Smooth muscle cell of the brain vasculature (primary cell): ENCODE data around the gene VGF.

Experiments
- DNase-seq: peaks from one replicate; pipeline ENCODE4 v3.0.0-alpha.2; 2012; ENCODE audit warnings: low read depth, low spot score

Gene VGF

GRCh38 chr7:101185258-101185839 is 20.0 kb upstream of the VGF start:
- DNase-seq = no peak

DNA sequence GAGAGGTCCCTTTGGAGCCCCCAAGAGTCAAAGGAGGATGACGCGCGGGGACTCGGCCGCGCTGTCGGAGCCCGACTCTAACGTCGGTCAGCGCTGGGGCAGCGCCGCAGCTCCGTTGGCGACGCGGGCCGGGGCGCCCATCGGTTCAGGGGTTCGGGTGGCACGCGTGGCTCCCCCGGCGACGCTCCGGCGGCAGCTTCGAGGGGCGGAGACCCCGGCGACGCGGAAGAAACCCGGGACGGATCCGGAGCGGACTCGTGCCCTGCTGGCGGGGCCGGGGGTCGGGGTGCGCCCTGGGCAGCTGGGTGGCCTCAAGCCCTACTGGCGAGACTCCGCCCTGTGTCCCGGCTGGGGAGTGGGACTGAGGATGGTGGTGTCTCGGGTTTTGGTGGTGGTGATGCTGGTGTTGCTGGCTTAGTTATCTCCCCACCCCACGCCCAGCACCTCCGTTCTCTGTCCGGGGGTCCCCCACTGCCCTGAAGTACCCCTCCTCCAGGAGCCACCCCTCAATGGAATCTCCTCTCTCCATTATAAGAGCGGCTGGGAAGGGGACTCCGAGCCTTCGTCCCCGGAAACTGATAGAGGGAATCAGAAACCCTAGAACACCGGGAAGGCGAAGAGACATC is 14.9 kb upstream of the VGF start, which contains the start of gene NAT16:
TSS of gene NAT16 (minus strand) at position 164 of the 626 bp plus-strand sequence. CDS start 5,486 bp downstream, outside the sequence.
- no peak for DNase-seq

GRCh38 chr7:101179713-101180112 is 14.3 kb upstream of the VGF start:
- no peak for DNase-seq

GRCh38 chr7:101179117-101179516 is 13.7 kb upstream of the VGF start:
- DNase-seq = no peak

DNA sequence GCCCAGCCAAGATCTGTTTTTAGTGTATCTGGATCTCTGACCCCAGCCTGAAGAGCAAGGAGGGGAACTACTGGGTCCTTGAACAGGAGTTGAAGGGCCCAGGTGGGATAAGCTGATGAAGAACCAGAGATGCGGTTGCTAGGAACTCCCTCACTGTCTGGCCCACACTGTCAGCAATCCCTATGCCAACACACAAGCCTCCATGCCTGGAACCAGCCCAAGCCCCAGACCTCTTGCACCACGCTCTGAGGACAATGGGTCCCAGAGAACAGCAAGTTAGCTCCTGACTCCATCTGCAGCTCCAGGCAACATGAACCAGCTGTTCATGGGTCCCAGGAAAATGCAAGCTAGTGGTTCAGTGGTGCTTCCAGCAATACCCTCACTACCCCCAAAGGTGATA is 12.3 kb upstream of the VGF start:
- DNase-seq = no peak

DNA sequence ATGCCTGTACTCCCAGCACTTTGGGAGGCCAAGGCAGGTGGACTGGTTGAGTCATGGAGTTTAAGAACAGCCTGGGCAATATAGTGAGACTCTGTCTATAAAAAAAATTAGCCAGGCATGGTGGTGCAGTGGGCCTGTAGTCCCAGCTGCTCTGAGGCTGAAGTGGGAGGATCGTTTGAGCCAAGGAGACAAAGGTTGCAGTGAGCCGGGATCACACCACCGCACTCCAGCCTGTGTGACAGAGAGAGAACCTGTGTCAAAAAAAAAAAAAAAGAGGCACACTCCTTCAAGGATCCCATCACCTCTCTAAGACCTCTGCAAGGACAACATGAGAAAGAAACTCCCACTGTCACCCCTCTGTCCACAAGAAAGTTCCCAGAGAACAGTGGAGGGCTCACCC is 10.3 kb upstream of the VGF start:
- DNase-seq = no peak

DNA sequence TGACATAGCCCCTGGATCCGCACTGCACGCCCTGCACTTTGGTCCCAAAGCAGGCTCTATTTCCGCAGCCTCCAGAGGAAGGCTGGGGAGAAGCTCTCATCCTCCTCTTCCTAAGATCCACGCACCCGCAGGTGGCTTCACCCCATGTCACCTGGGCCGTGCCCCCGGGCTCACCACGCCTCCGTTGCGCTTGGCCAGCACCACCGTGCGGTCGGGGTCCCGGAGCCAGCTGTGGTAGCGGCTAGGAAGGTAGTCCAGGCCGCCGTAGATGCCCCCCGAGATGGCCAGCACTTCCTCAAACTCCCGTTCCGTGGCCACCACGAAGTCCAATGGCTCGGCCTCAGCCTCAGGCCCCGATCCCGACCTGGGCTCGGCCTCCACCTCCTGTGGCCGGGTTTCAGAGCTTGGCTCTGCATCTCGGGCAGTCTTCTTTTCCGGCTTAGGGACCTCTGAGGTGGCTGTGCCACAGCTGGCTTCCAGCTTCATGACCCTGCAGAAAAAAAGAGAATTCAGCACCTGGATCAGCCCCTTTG is 9.0 kb upstream of the VGF start:
- no peak for DNase-seq

DNA sequence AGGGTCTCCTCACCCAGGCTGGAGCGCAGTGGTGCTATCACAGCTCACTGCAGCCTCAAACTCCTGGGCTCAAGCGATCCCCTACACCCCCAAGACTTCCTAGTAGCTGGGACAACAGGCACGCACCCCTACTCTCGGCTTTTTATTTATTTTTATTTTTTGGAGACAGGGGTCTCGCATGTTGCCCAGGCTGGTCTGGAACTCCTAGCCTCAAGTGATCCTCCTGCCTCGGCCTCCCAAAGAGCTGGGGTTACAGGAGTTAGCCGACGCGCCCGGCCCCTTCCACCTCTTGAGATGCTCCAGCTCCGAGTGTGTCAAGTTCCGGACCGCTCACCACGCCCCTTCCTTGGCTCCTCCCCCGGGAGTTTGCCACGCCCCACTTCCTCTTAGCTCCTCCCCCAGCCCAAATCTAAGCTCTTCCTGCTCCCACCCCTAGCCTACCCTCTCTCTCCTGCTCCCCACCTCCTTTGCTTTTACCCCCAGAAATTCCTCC is 8.4 kb upstream of the VGF start:
- DNase-seq = no peak

GRCh38 chr7:101172854-101173751 is 7.7 kb upstream of the VGF start:
- peak; percentile 51 for DNase-seq

DNA sequence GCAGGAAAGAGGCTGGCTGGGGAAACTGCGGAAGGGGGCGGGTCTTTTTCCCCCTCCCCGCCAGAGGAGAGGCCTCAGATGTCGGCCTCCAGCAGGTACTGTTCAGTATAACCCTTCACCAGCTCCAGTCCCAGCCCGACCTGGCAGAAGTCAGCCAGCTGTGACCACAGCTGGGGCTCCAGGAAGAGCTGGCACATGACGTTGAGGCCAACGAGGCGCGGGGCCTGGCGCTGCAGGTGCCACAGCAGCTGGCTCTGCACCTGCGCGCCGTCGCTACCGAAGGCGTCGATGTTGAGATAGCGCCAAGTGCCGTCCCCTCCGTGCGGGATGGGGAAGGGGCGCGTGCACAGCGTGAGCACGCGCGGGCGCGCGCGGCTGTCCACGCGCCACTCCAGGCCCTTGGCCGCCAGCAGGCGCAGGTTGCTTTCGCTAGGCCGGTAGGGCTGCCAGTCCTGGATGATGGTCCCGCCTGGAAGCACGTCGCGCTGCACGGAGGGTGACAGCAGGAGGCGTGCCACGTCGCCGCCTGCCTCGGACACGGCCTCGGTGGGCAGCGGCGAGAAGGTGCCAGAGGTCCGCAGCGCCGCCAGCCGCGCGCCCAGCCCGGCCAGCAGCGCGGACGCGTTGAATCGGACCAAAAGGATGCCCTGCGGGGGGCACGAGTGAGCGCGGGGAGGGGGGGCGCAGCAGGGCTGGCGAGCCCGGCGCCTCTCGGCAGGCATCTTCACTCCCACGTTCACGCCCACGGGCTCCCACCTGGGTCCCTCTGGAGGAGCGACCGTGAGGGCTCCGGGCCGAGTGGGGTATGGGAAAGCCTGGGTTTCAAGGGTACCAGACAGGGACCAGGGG is 6.9 kb upstream of the VGF start:
- no peak for DNase-seq

GRCh38 chr7:101171442-101171837 is 6.1 kb upstream of the VGF start:
- DNase-seq = no peak

GRCh38 chr7:101170617-101171441 is 5.5 kb upstream of the VGF start:
- DNase-seq = no peak

DNA sequence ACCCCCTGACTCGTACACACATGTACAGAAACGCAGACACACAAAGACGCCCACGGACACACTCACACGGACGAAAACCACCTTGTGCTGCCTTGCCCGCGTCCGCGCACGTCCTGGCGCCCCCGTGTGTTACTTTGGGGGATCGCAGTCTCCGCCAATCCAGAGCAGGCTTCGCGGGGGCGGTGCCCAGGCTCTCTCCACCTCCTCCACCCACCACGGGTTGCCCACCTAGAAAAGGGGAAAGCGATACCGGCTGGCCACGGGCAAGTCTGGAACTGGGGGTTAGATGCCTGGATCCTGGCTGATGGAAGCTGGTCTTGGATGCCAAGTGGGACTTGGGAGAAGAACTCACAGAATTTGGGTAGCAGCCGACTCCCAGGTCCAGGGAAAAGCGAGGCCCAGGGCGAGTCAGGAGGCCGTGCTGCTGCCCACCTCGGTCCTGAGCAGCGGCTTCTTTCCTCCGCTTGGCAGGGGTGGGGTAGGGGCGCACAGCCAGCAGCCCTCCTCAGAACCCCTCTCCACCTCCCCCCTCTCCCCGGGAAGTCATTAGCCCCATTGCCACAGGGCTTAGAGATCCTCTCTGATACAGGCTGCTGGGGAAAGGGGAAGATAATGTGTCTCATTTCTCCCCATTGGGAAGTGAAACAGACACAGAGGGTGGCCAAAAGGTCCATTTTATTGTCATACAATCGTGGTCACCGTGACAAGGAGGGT is 4.6 kb upstream of the VGF start:
- DNase-seq = no peak

- no peak for DNase-seq
Observed at GRCh38 chr7:101169110-101169837, 3.9 kb upstream of the VGF start.

DNA sequence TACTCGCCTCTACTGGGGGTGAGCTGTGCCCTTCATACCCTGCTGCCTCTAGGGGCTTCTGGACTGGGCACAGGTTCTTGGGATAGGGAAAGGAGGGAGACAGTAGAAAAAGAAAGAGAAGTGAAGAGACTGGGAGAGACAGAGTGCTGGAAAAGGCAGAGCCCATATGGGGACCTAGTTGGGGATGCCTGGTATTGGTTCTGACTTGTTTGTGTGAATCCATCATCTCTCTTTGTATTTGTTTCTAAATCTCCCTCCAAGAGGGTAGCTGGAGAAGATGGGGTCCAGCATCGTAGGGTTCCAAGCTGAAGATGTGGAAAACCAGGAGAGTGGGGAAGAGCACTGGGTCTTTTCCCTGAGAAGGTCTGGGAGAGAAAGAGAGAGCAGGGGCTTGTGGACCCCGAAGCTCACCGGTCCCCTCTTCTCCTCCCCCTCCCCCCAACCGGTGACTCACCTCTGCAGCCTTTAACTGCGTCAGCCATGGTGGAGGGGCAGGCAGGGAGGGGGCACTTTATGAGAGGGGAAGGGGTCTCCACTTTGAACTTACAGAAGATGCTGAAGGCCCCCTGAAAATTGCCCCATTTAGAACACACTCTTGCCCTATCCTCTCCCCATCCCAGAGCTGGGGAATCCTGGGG is 3.2 kb upstream of the VGF start:
- no peak for DNase-seq

DNA sequence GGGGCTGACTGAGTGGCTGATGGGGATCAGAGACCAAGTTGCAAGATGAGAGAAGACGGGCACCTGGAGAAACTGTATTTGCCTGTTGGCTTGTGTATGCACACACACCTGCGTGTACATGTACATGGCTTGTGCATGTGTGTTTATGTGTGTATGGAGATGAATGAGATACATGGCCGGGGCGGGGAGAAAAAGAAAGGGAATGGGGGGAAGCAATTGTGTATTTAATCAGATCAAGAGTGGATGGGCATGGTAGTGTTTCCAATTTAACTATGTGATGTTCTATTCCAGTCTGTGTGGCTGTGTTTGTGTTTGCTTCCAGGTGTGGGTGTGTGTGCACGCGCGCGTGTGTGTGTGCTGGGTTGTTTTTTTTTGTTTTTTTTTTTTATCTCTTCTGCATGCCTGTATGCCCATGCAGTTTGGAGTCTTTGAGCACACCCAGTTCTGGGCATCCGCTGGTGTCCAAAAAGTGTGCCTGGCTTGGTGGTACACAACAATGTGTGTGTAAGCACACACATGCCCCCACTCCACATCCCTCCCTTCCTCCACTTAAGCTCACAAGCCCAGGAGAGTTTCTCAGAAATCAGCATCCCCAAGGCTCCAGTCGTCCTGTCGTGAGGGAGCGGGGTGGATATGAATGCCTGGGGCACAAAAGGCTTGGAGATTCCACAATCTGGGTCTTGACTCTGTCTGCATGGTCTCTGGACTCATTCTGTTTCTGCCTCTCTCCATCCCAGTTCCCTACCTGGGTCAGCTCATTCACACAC is 2.5 kb upstream of the VGF start:
- no peak for DNase-seq

DNA sequence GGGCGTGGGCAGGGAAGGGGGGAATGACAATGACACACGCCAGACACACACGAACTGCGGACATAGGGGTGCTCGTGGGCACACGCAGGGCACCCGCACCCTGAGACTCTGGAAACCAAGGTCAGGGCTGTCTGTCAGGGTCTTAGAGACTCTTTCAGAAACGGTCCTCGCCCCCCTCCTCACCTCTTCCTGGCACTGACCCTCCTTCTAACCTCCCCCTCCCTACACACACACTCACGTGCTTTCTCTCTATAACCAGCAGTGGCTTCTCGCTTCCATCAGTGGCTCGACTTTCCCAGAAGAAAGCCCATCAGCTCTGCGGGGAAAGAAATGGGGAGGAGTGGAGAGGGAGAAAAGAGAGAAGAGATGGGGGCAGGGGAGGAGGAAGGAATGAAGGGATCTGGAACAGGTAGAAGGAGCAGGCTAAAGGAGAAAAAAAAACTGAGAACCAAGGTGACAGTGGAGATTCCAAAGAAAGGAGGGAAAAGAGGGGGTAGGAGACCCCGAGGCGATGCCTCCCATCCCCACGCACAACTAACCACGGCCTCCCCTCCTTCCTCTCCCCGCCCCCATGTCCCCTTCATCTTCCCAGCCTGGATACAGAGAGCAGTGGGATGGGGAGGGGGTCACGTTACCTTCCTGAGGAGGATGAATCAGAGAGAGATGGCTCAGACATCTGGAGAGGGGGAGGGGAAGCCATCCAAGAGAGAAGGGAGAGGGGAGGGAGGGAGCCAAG is 1.7 kb upstream of the VGF start:
- no peak for DNase-seq
